Osteoblast (primary cell): ENCODE data around the gene LPGAT1. TPM values are rescaled to one million over a fixed set of nuclear protein-coding genes. Genes with fewer than 3 reads are reported as not detected.

ENCODE experiments used
- DNase-seq: peaks from one replicate; pipeline ENCODE4 v3.0.0; 2011; ENCODE audit warnings: low spot score, mixed read lengths; ENCODE audit not compliant: insufficient read length; ENCODE audit errors: missing footprints
- H2AFZ ChIP-seq: 2 replicates; pipeline ENCODE4 v1.6.0; 2011; ENCODE audit warnings: mild to moderate bottlenecking, low read length
- H3K27ac ChIP-seq: 2 replicates; pipeline ENCODE4 v1.5.1; 2011; ENCODE audit warnings: mild to moderate bottlenecking, low read depth, low read length, moderate library complexity
- H3K27me3 ChIP-seq: 2 replicates; pipeline ENCODE4 v1.6.0; 2012; ENCODE audit warnings: mild to moderate bottlenecking, control low read depth, inconsistent platforms, low read length, moderate library complexity; ENCODE audit not compliant: insufficient read depth
- H3K36me3 ChIP-seq: 2 replicates; pipeline ENCODE4 v1.5.1; 2011; ENCODE audit warnings: mild to moderate bottlenecking, low read length, control low read depth, moderate library complexity; ENCODE audit not compliant: insufficient read depth
- H3K4me1 ChIP-seq: 2 replicates; pipeline ENCODE4 v1.5.1; 2011; ENCODE audit warnings: mild to moderate bottlenecking, low read length, control low read depth, moderate library complexity; ENCODE audit not compliant: insufficient read depth
- H3K4me2 ChIP-seq: 2 replicates; pipeline ENCODE4 v1.6.0; 2011; ENCODE audit warnings: mild to moderate bottlenecking, low read length; ENCODE audit not compliant: insufficient read depth
- H3K4me3 ChIP-seq: fragments of 200-600 bp; sonication (generic); 3 replicates; pipeline ENCODE4 v1.5.1; 2012; ENCODE audit warnings: mild to moderate bottlenecking, low read length, inconsistent platforms; ENCODE audit not compliant: insufficient read depth
- H3K79me2 ChIP-seq: 2 replicates; pipeline ENCODE4 v1.6.0; 2012; ENCODE audit warnings: mild to moderate bottlenecking, low read length, control low read depth, inconsistent platforms; ENCODE audit not compliant: insufficient read depth
- H3K9me3 ChIP-seq: 2 replicates; pipeline ENCODE4 v1.5.1; 2011; ENCODE audit warnings: low read depth, low read length, control low read depth
- H4K20me1 ChIP-seq: 2 replicates; pipeline ENCODE4 v1.6.0; 2012; ENCODE audit warnings: mild to moderate bottlenecking, low read length, control low read depth; ENCODE audit not compliant: insufficient read depth
- total RNA-seq: library from RNA; depleted of rRNA; stranded (reverse); fragments of >200 nt; gene quantifications from 2 replicates; pipeline ENCODE4 v1.2.3, GENCODE V29; 2012
- TF ChIP-seq, protein P1 (sequence below): IDR thresholded peaks from 2 replicates; pipeline ENCODE4 v1.5.1; 2011; ENCODE audit warnings: mild to moderate bottlenecking, low read depth, low read length, moderate library complexity; ENCODE audit errors: extremely low read depth

The LPGAT1 gene
- total RNA-seq, 1 donor, result 43.4 TPM

DNA sequence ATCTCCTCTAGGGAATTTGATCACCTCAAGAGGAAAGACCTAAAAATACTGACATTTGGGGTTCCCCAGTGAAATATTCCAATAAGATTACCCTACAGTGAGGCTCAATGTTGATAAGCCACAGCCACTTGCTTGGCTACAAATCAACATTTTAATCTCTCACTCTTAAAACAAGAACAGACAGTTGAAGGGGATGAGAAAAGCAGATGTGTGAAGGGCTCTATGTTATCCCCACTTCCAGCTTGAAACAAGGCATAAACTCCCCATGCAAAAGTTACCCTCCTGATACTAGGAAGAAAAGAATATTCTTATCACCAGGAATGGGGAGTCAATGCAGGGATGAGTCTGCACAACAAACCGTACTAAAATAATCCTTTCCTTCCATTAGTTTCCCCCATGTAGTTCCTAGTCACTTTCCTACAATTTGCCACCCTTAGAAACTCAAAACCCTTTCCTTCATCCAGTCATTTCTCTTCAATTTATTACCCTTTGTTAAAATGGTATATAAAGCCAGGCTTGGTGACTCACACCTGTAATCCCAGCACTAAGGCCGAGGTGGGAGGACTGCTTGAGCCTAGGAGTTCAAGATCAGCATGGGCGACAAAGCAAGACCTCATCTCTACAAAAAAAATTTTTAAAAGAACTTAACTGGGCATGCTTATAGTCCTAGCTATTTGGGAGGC is 29.5 kb downstream of the LPGAT1 start:
- H3K4me3 ChIP-seq, result no peak overlapping the region
- H3K79me2 ChIP-seq, result peaks cover 12% of the 10 kb centered on the region
- no peaks in the 10 kb centered on the region for H3K27me3 ChIP-seq
- H2AFZ ChIP-seq, result no peak overlapping the region
- no peak overlapping the region for H3K27ac ChIP-seq
- no peaks in the 10 kb centered on the region for H3K4me1 ChIP-seq
- H3K9me3 ChIP-seq, result no peaks in the 10 kb centered on the region
- TF ChIP-seq, protein P1, sequence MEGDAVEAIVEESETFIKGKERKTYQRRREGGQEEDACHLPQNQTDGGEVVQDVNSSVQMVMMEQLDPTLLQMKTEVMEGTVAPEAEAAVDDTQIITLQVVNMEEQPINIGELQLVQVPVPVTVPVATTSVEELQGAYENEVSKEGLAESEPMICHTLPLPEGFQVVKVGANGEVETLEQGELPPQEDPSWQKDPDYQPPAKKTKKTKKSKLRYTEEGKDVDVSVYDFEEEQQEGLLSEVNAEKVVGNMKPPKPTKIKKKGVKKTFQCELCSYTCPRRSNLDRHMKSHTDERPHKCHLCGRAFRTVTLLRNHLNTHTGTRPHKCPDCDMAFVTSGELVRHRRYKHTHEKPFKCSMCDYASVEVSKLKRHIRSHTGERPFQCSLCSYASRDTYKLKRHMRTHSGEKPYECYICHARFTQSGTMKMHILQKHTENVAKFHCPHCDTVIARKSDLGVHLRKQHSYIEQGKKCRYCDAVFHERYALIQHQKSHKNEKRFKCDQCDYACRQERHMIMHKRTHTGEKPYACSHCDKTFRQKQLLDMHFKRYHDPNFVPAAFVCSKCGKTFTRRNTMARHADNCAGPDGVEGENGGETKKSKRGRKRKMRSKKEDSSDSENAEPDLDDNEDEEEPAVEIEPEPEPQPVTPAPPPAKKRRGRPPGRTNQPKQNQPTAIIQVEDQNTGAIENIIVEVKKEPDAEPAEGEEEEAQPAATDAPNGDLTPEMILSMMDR, result no peak
- no peaks in the 10 kb centered on the region for H4K20me1 ChIP-seq
- DNase-seq, result no peak
- no peaks in the 10 kb centered on the region for H3K36me3 ChIP-seq
- H3K4me2 ChIP-seq, result no peak overlapping the region

DNA sequence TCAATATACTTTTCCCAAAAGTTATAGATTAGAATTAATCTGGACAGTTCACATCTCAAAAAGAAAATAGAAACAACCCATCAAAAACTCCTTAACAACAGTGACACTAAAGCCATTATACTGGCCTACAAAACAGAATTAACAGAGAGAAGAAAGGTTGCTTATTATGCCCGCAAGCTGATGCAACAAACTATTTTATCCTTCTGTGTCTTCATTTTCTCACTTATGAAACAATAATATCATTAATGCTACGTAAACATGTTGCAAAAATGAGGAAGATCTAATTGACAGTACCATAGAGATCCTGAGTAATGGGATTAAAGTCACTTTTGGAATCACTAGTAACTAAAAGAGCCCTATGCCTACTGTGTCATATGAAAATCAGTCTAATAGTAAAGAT is 32.6 kb downstream of the LPGAT1 start:
- Histone ChIP-seq H3K36me3 (no peaks in the 10 kb centered on the region), H3K4me1 (no peaks in the 10 kb centered on the region), H2AFZ (no peak overlapping the region), H3K27me3 (no peaks in the 10 kb centered on the region), H3K4me3 (no peak overlapping the region), H3K9me3 (no peaks in the 10 kb centered on the region), H4K20me1 (no peaks in the 10 kb centered on the region), H3K4me2 (no peak overlapping the region), H3K79me2 (peaks cover 7% of the 10 kb centered on the region), H3K27ac (no peak overlapping the region)
- no peak for DNase-seq
- TF ChIP-seq, protein P1, result no peak

DNA sequence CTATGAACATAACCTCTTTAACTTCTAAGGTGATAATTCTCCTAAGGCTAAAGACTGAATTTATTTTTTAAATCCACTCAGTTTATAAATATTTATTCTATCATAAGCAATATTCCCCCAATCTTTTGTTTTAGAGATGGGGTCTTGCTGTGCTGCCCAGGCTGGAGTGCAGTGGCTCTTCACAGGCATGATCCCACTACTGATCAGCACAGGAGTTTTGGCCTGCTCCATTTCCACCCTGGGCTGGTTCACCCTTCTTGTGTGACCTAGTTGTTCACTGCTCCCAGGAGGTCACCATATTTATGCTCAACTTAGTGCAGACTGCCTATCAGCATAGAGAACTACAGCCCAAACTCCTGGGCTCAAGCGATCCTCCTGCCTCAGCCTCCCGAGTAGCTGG is 38.6 kb downstream of the LPGAT1 start:
- Histone ChIP-seq H3K27me3 (no peaks in the 10 kb centered on the region), H3K27ac (no peak overlapping the region), H3K4me2 (no peak overlapping the region), H3K4me3 (no peak overlapping the region), H2AFZ (no peak overlapping the region), H4K20me1 (no peaks in the 10 kb centered on the region), H3K9me3 (no peaks in the 10 kb centered on the region), H3K4me1 (no peaks in the 10 kb centered on the region), H3K79me2 (peaks cover 3% of the 10 kb centered on the region), H3K36me3 (no peaks in the 10 kb centered on the region)
- TF ChIP-seq, protein P1, result no peak
- no peak for DNase-seq

DNA sequence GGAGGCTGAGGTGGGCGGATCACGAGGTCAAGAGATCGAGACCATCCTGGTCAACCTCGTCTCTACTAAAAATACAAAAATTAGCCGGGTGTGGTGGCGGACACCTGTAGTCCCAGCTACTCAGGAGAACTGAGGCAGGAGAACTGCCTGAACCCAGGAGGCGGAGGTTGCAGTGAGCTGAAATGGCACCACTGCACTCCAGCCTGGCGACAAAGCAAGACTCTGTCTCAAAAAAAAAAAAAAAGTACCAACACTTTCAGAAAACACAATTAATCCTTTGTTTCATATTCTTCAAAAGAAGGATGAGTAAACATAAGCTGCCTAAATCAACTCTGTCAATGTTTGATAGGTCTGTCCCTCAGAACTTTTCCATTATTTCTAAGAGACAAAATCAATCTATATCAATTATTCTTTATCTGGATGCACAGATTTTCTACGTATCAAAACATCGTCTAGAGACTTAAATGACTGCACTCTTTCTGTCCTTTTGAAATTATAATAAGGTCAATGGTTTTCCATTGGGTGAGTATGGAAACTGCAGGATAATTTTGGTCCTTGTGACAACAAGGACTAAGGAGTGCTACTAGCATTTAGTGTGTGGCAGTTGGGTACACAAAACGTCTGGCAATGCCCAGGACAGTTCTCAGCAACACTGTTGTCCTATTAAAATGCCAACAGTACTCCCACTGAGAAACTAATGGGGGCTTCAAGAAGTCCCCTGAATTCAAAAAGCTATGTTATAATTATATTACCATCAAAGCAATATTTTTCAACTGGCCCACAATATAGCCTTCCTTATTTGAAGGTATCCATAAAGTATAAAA is 40.7 kb downstream of the LPGAT1 start:
- no peak overlapping the region for H3K4me2 ChIP-seq
- no peaks in the 10 kb centered on the region for H3K27me3 ChIP-seq
- no peaks in the 10 kb centered on the region for H3K9me3 ChIP-seq
- no peak overlapping the region for H3K27ac ChIP-seq
- no peaks in the 10 kb centered on the region for H3K79me2 ChIP-seq
- H2AFZ ChIP-seq, result no peak overlapping the region
- no peaks in the 10 kb centered on the region for H4K20me1 ChIP-seq
- TF ChIP-seq, protein P1, result no peak
- H3K4me3 ChIP-seq, result no peak overlapping the region
- no peaks in the 10 kb centered on the region for H3K36me3 ChIP-seq
- no peak for DNase-seq
- H3K4me1 ChIP-seq, result no peaks in the 10 kb centered on the region
